GM19240 (cell line): ENCODE results near the gene PUSL1.

Experiments used
- DNase-seq: peaks from one replicate; pipeline ENCODE4 v3.0.0; 2011; ENCODE audit warnings: low spot score; ENCODE audit not compliant: insufficient read length

The PUSL1 gene

GRCh38 chr1:1351511-1352427 is 43.4 kb downstream of the PUSL1 start:
- DNase-seq: no peak

- no peak for DNase-seq
Measured at GRCh38 chr1:1352786-1353388, 44.5 kb downstream of the PUSL1 start.

- DNase-seq: no peak
Measured at GRCh38 chr1:1353389-1354151, 45.2 kb downstream of the PUSL1 start.

GRCh38 chr1:1354271-1355247 is 46.2 kb downstream of the PUSL1 start:
- no peak for DNase-seq

GRCh38 chr1:1355416-1355815 is 47.0 kb downstream of the PUSL1 start:
- no peak for DNase-seq

GRCh38 chr1:1356166-1356795 is 47.9 kb downstream of the PUSL1 start:
- no peak for DNase-seq

GRCh38 chr1:1356796-1357401 is 48.5 kb downstream of the PUSL1 start:
- DNase-seq: no peak

- no peak for DNase-seq
Measured at GRCh38 chr1:1357871-1358432, 49.6 kb downstream of the PUSL1 start.

- no peak for DNase-seq
Measured at GRCh38 chr1:1358433-1359271, 50.3 kb downstream of the PUSL1 start, which contains the start of gene MXRA8. Gene MXRA8 (minus strand): TSS chr1:1358555. CDS start chr1:1358504, 51 bp downstream.

GRCh38 chr1:1359308-1359663 is 50.9 kb downstream of the PUSL1 start:
- no peak for DNase-seq

GRCh38 chr1:1359664-1360468 is 51.5 kb downstream of the PUSL1 start:
- DNase-seq: no peak

- DNase-seq: no peak
Measured at GRCh38 chr1:1360506-1361169, 52.2 kb downstream of the PUSL1 start.
